Astrocyte (in vitro differentiated cells and primary cell): ENCODE measurements around the gene MRPL12. TPM values are rescaled to one million over a fixed set of nuclear protein-coding genes. Genes with fewer than 3 reads are reported as not detected.
A peak's percentile ranks its signal among the peaks of the same experiment; 100 is the strongest.

Experiments used
- DNase-seq: peaks from one replicate; pipeline ENCODE4 v3.0.0-alpha.2; 2010; ENCODE audit warnings: low read depth
- FAIRE-seq: peaks from 2 replicates; lab custom pipeline; 2011; peaks lifted over from hg19 to GRCh38; lab: Jason Lieb, UNC
- H2AFZ ChIP-seq: 2 replicates; pipeline ENCODE4 v1.6.0; 2012; ENCODE audit warnings: low read depth, low read length, inconsistent platforms
- H3K27ac ChIP-seq: 2 replicates; pipeline ENCODE4 v1.5.1; 2011; ENCODE audit warnings: low read depth, low read length, inconsistent platforms
- H3K27me3 ChIP-seq: 2 replicates; pipeline ENCODE4 v1.6.0; 2011; ENCODE audit warnings: low read length, inconsistent platforms; ENCODE audit not compliant: insufficient read depth
- H3K36me3 ChIP-seq: 2 replicates; pipeline ENCODE4 v1.5.1; 2011; ENCODE audit warnings: low read length, inconsistent platforms; ENCODE audit not compliant: insufficient read depth
- H3K4me1 ChIP-seq: 2 replicates; pipeline ENCODE4 v1.5.1; 2011; ENCODE audit warnings: low read length, inconsistent platforms; ENCODE audit not compliant: insufficient read depth
- H3K4me2 ChIP-seq: 2 replicates; pipeline ENCODE4 v1.6.0; 2012; ENCODE audit warnings: low read length, inconsistent platforms
- H3K4me3 ChIP-seq: 2 replicates; pipeline ENCODE4 v1.5.1; 2011; ENCODE audit warnings: low read depth, mild to moderate bottlenecking, low read length, inconsistent platforms; ENCODE audit not compliant: insufficient read depth
- H3K79me2 ChIP-seq: 2 replicates; pipeline ENCODE4 v1.6.0; 2012; ENCODE audit warnings: mild to moderate bottlenecking, low read length, inconsistent platforms; ENCODE audit not compliant: insufficient read depth
- H3K9ac ChIP-seq: 2 replicates; pipeline ENCODE4 v1.6.0; 2012; ENCODE audit warnings: mild to moderate bottlenecking, low read length, inconsistent platforms
- H3K9me3 ChIP-seq: 2 replicates; pipeline ENCODE4 v1.5.1; 2012; ENCODE audit warnings: low read depth, mild to moderate bottlenecking, low read length, inconsistent platforms; ENCODE audit not compliant: insufficient read depth
- H4K20me1 ChIP-seq: 2 replicates; pipeline ENCODE4 v1.6.0; 2012; ENCODE audit warnings: low read length, inconsistent platforms; ENCODE audit not compliant: insufficient read depth
- H3K27ac Mint-ChIP-seq: one replicate; pipeline ENCODE4 v1.8.0; 2021; ENCODE audit warnings: mild to moderate bottlenecking, mixed read lengths; ENCODE audit not compliant: unreplicated experiment
- H3K27me3 Mint-ChIP-seq: one replicate; pipeline ENCODE4 v1.8.0; 2021; ENCODE audit warnings: low read depth, mixed read lengths; ENCODE audit not compliant: unreplicated experiment
- H3K36me3 Mint-ChIP-seq: one replicate; pipeline ENCODE4 v1.8.0; 2021; ENCODE audit warnings: low read depth, mixed read lengths; ENCODE audit not compliant: unreplicated experiment
- H3K4me1 Mint-ChIP-seq: one replicate; pipeline ENCODE4 v1.8.0; 2021; ENCODE audit warnings: low read depth, mixed read lengths; ENCODE audit not compliant: unreplicated experiment
- H3K4me3 Mint-ChIP-seq: one replicate; pipeline ENCODE4 v1.8.0; 2021; ENCODE audit warnings: mild to moderate bottlenecking, moderate library complexity, mixed read lengths; ENCODE audit not compliant: unreplicated experiment
- H3K9me3 Mint-ChIP-seq: one replicate; pipeline ENCODE4 v1.8.0; 2021; ENCODE audit warnings: mild to moderate bottlenecking, mixed read lengths; ENCODE audit not compliant: unreplicated experiment
- CTCF ChIP-seq: IDR thresholded peaks from 2 replicates; pipeline ENCODE4 v1.5.1; 2011; ENCODE audit warnings: low read depth, mild to moderate bottlenecking, inconsistent platforms, low read length, moderate library complexity; ENCODE audit not compliant: insufficient read depth
- EZH2 ChIP-seq: IDR thresholded peaks from 2 replicates; pipeline ENCODE4 v1.6.1; 2012; ENCODE audit warnings: mild to moderate bottlenecking, low read length, inconsistent platforms; ENCODE audit not compliant: insufficient read depth
- total RNA-seq: library from RNA; stranded (reverse); gene quantifications from 2 replicates; pipeline ENCODE4 v1.2.1, GENCODE V29; 2021

Gene MRPL12
- total RNA-seq, 1 donor from 2014 or later, result 69.9 TPM

DNA sequence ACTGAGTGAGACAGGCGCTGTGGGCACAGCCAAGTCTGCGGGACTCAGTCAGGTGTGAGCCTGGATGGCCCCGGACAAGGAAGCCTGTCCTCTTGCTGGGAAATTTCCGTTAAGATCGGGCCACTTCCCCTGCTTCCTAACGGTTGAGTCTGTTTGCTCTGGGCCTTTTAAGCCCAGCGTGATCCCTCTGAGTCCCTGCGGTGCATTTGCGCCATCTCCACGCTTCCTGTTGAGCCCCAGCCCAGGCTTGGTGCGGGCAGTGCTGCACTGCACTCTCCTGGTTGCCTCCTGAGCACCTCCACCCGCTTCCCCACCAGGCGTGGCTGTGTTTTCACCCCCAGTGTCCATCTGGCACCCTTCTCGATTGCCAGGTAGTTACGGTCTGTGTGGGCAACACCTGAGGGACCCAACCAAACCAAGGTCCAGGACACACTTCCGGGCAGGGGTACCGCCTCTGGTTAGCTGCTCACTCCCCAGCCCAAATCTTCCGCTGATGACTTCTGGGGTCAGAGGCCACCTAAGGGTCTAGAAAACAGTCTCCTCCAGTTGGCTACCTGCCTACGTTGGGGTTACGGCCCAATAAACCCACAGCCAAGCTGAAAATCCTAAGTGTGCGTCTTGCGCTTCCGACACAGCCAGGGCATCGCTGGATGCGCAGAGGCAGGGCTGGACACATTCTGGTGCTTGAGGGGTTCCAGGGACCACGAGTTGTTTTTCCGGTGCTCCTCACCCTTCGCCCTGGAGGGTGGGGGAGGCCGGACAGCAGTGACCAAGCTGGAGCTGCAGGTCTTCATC, 7.5 kb downstream of the MRPL12 start:
- peak overlapping the region; percentile 41 for H3K27ac Mint-ChIP-seq
- Histone ChIP-seq H3K4me1 (peaks cover 34% of the 10 kb centered on the region), H3K36me3 (peaks cover 5% of the 10 kb centered on the region), H3K79me2 (peaks cover 18% of the 10 kb centered on the region), H3K4me2 (peak overlapping the region; percentile 89), H3K4me3 (peak overlapping the region; percentile 5), H2AFZ (no peak overlapping the region), H4K20me1 (peaks cover 49% of the 10 kb centered on the region), H3K27ac (no peak overlapping the region), H3K9me3 (no peaks in the 10 kb centered on the region), H3K27me3 (no peaks in the 10 kb centered on the region), H3K9ac (peak overlapping the region; percentile 27)
- DNase-seq, result no peak
- peaks cover 8% of the 10 kb centered on the region for H3K36me3 Mint-ChIP-seq
- H3K4me1 Mint-ChIP-seq, result peaks cover 7% of the 10 kb centered on the region
- no peak for FAIRE-seq
- no peaks in the 10 kb centered on the region for H3K27me3 Mint-ChIP-seq
- peak overlapping the region; percentile 77 for H3K4me3 Mint-ChIP-seq
- no peaks in the 10 kb centered on the region for H3K9me3 Mint-ChIP-seq
- no peak for TF ChIP-seq EZH2
- no peak for TF ChIP-seq CTCF

GRCh38 chr17:81711814-81712467, 8.8 kb downstream of the MRPL12 start, which contains the start of gene SLC25A10:
Gene SLC25A10, plus strand, starts transcription at chr17:81712284. Its CDS starts 143 bp downstream, at chr17:81712427.
- peaks cover 34% of the 10 kb centered on the region for H3K4me1 ChIP-seq
- no peak for FAIRE-seq
- no peaks in the 10 kb centered on the region for H3K9me3 Mint-ChIP-seq
- DNase-seq, result peak; percentile 51
- TF ChIP-seq EZH2, result no peak
- no peak for TF ChIP-seq CTCF
- peaks cover 2% of the 10 kb centered on the region for H3K36me3 Mint-ChIP-seq
- H3K4me1 Mint-ChIP-seq, result peaks cover 7% of the 10 kb centered on the region
- H3K27ac ChIP-seq, result peak within 1 kb of the TSS; percentile 19
- H3K27me3 ChIP-seq, result no peaks in the 10 kb centered on the region
- peak within 1 kb of the TSS; percentile 85 for H3K4me3 Mint-ChIP-seq
- H3K4me3 ChIP-seq, result peak within 1 kb of the TSS; percentile 63
- H3K27ac Mint-ChIP-seq, result peak within 1 kb of the TSS; percentile 87
- no peak within 1 kb of the TSS for H2AFZ ChIP-seq
- peak within 1 kb of the TSS; percentile 72 for H3K9ac ChIP-seq
- H3K4me2 ChIP-seq, result peak within 1 kb of the TSS; percentile 89
- H3K79me2 ChIP-seq, result peaks cover 13% of the 10 kb centered on the region
- H3K9me3 ChIP-seq, result no peaks in the 10 kb centered on the region
- H3K36me3 ChIP-seq, result no peaks in the 10 kb centered on the region
- H4K20me1 ChIP-seq, result peaks cover 41% of the 10 kb centered on the region
- H3K27me3 Mint-ChIP-seq, result no peaks in the 10 kb centered on the region
